Esophagus (tissue), 2 donors: Measurements from ENCODE around the gene ZNF790. TPM values are rescaled to one million over a fixed set of nuclear protein-coding genes. Genes with fewer than 3 reads are reported as not detected.
"Not testable (repeated sequence)": the region's sequence is repeated elsewhere in the genome, so short reads cannot be mapped to it uniquely, and the experiment has no call there.

ENCODE experiments used
- H3K27ac ChIP-seq, 2 donors: one replicate each; pipeline ENCODE4 v1.5.1; 2013; ENCODE audit warnings: low read depth in 2 of 2, mild to moderate bottlenecking in 2 of 2, inconsistent platforms in 1 of 2, low read length in 1 of 2, moderate library complexity in 1 of 2
- H3K27me3 ChIP-seq, 2 donors: one replicate each; pipeline ENCODE4 v1.6.1; 2013; ENCODE audit warnings: low read length in 2 of 2, control low read depth in 1 of 2, mild to moderate bottlenecking in 1 of 2; ENCODE audit not compliant: insufficient read depth in 2 of 2, control insufficient read depth in 1 of 2
- H3K36me3 ChIP-seq, 2 donors: one replicate each; pipeline ENCODE4 v1.6.1; 2013; ENCODE audit warnings: low read length in 1 of 2; ENCODE audit not compliant: control insufficient read depth in 2 of 2, insufficient read depth in 2 of 2
- H3K4me1 ChIP-seq, 2 donors: one replicate each; pipeline ENCODE4 v1.6.1; 2013; ENCODE audit warnings: low read length in 1 of 2; ENCODE audit not compliant: control insufficient read depth in 2 of 2, insufficient read depth in 2 of 2
- H3K4me3 ChIP-seq, 2 donors: one replicate each; pipeline ENCODE4 v1.5.1; 2013; ENCODE audit warnings: low read length in 2 of 2, mild to moderate bottlenecking in 2 of 2, low read depth in 1 of 2, moderate library complexity in 1 of 2
- H3K9me3 ChIP-seq, 2 donors: one replicate each; pipeline ENCODE4 v1.6.1; 2013; ENCODE audit warnings: mild to moderate bottlenecking in 2 of 2, low read depth in 1 of 2, low read length in 1 of 2, moderate library complexity in 1 of 2; ENCODE audit not compliant: control insufficient read depth in 2 of 2, insufficient read depth in 1 of 2
- whole genome bisulfite sequencing, 2 donors: extraction: QIAGEN DNeasy Blood & Tissue Kit; methylation state at CpG; one replicate each; pipeline ENCODE4 v1.1.7; 2013; 5-methylcytosine and 5-hydroxymethylcytosine counted together
- polyA plus RNA-seq, 2 donors: library from polyadenylated mRNA; stranded (reverse); fragments of 200-250 nt; gene quantifications; one replicate each; pipeline ENCODE4 v1.2.3, GENCODE V29; 2013
- donor health status: healthy with polysubstance abuse.
- donor health status: Bipolar disorder and iron deficiency.

ZNF790 gene
- polyA plus RNA-seq, 2 donors: 2.9 to 3.3 TPM

DNA sequence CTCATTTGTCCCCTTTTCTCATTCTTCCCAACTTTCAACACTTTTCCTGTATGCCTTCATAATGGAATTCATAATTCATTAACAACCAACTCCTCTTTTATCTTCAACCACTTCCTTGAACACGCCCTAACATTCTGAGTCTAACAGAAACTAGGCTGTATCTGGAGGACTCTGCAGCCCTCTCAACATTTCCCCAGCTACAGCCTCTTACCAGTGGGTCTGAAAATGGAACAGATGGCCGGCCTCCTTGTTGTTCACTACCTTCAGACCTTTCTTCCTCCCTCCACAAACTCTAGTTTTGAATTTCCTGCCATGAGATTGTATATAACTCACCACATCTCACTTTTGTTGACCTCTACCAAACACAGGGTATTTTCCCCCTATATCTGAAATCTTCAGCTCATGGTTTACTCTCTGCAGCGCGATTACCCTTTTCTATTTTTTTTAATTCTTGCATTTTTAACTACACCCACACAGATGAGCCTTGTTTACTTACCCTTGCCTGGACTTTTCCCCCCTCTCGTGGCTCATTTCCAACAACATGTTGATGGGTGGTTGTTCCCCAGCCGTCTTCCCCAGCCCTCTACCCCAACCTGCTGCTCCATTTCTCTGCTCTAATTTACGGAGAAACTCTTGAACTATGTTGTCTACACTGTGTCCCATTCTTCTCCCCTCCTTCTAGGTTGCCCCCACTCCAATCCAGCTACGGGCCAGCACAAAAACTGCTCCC is 846 bp downstream of the ZNF790 start:
- no peaks in the 10 kb centered on the region for H3K27me3 ChIP-seq
- H3K36me3 ChIP-seq: peaks cover 0 to 2% of the 10 kb centered on the region in 2 donors
- peak overlapping the region; percentile 97 for H3K27ac ChIP-seq
- H3K4me1 ChIP-seq: peaks cover 0 to 3% of the 10 kb centered on the region in 2 donors
- peaks cover 1 to 5% of the 10 kb centered on the region in 2 donors for H3K9me3 ChIP-seq
- peak overlapping the region; percentile 61 to 86 for H3K4me3 ChIP-seq
- 19 to 25% methylated on average over 8 of the region's 8 CpGs for WGBS, 2 donors

DNA sequence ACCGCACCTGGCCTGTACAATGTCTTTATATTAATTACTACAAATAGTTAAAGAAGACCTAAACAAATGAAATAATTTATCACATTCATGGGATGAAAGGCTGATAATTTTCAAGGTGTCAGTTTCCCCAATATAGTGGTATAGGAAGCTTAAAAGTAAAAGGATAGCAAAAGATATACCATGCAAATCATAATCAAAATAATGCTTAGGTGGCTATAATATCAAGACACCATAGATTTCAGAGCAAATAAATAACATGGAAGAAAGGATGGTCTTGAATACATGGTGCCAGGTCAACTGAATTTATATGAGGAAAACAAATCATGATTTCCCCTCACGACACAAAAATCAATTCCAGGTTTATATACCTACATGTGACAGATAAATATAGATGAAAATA is 4.8 kb downstream of the ZNF790 start:
- no peaks in the 10 kb centered on the region for H3K27me3 ChIP-seq
- no peaks in the 10 kb centered on the region for H3K4me1 ChIP-seq
- 98 to 100% methylated on average over 2 of the region's 2 CpGs for WGBS, 2 donors
- H3K27ac ChIP-seq: no peak overlapping the region
- peaks cover 0 to 3% of the 10 kb centered on the region in 2 donors for H3K36me3 ChIP-seq
- H3K9me3 ChIP-seq: peaks cover 4 to 11% of the 10 kb centered on the region in 2 donors
- H3K4me3 ChIP-seq: no peak overlapping the region

DNA sequence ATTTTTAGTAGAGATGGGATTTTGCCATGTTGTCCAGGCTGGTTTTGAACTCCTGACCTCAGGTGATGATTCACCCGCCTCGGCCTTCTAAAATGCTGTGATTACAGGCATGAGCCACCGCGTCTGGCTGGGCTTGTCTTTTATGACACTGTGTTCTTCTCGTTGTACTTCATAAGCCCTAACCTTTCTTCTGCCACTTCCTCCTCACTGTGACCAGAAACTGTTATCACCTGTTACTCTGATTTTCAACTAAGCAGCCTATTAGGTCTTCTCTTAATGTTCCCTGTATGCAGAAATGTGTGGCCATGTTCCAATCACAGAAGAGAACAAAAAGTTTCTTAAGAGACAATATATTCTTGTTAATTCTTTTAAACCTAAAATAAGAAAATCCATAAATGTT is 16.4 kb downstream of the ZNF790 start:
- H3K27me3 ChIP-seq: no peaks in the 10 kb centered on the region
- H3K36me3 ChIP-seq: peaks cover 13 to 21% of the 10 kb centered on the region in 2 donors
- H3K4me1 ChIP-seq: no peaks in the 10 kb centered on the region
- H3K27ac ChIP-seq: no peak overlapping the region
- no peak overlapping the region for H3K4me3 ChIP-seq
- 97 to 99% methylated on average over 5 of the region's 5 CpGs for WGBS, 2 donors
- peaks cover 11 to 29% of the 10 kb centered on the region in 2 donors for H3K9me3 ChIP-seq

DNA sequence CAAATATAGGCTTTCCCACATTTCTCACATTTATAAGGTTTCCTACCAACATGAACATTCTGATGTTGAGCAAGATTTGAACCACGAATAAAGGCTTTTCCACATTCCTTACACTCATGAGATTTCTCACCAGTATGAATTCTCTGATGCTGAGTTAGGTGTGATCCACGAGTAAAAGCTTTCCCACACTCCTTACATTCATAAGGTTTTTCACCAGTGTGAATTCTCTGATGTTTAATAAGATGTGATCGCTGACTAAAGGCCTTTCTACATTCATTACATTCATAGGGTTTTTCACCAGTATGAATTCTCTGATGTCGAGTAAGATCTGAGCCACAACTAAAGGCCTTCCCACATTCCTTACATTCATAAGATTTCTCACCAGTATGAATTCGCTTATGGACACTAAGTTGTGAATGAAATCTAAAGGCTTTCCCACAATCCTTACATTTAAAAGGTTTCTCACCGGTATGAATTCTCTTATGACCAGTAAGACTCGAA is 19.0 kb downstream of the ZNF790 start:
- H3K9me3 ChIP-seq: peaks cover 16 to 34% of the 10 kb centered on the region in 2 donors

DNA sequence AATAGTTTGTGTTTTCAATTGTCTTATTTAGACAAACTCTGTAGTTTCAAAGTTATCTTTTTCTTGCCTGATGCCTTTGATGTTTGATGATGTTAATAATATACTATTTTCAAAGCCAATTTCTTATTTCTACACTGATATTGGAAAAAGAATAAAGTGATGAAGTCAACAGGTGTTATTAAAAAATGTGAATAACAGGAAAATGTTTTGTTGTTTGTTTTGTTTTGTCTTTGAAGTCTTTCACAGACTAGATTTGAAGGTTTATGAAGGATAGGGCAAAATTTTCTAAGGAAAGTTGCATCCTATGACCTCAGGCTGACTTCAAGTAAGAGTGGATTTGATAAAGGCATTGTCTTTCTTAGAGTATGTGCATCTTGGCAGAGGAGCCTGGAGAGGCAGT is 31.2 kb downstream of the ZNF790 start:
- no peaks in the 10 kb centered on the region for H3K4me1 ChIP-seq
- no peaks in the 10 kb centered on the region for H3K36me3 ChIP-seq
- H3K27ac ChIP-seq: no peak overlapping the region
- no peaks in the 10 kb centered on the region for H3K27me3 ChIP-seq
- H3K9me3 ChIP-seq: peaks cover 3 to 18% of the 10 kb centered on the region in 2 donors
- H3K4me3 ChIP-seq: no peak overlapping the region

More for the DNA sequence above, 19.0 kb downstream of the ZNF790 start:
- WGBS, 2 donors: 96 to 98% methylated on average over 7 of the region's 7 CpGs
- no peak overlapping the region for H3K4me3 ChIP-seq
- H3K27me3 ChIP-seq: no peaks in the 10 kb centered on the region
- peaks cover 10 to 15% of the 10 kb centered on the region in 2 donors for H3K36me3 ChIP-seq
- no peak overlapping the region for H3K27ac ChIP-seq
- H3K4me1 ChIP-seq: no peaks in the 10 kb centered on the region

DNA sequence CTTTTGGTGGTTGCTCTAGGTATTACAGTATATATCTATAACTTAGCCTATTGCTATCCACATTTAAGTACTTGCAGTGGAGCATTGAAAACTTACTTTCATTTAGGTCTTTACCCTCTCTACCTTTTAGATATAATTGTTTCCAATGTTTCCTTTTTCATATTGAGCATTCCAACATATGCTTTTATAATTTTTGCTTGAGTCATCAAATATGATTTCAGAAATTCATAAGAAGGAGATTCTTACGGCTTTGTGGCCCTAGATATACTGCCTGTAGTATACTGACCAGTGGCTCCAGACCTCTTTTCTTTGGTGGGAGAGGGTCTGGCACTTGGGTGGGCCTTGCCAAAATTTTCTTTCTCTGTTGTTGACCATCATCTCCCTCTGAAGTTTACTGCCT is 32.8 kb downstream of the ZNF790 start:
- Histone ChIP-seq H3K4me3 (no peak overlapping the region), H3K9me3 (peaks cover 3 to 18% of the 10 kb centered on the region in 2 donors), H3K36me3 (no peaks in the 10 kb centered on the region), H3K27me3 (no peaks in the 10 kb centered on the region), H3K27ac (no peak overlapping the region), H3K4me1 (no peaks in the 10 kb centered on the region)
- 99 to 100% methylated on average over 1 of the region's 1 CpG for WGBS, 2 donors

DNA sequence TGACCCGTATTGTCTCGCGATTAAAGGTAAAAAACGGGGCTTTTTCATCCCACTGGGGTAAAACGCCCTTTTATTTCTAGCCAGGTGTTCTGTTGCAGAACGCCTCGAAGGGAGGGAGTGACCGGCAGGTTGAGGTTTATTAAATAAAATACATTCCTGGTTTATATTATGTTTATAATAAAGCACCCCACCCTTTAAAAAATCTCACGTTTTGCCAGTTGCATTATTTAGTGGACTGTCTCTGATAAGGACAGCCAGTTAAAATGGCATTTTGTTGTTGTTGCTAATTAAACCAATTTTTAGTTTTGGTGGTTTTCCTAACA is 40.4 kb downstream of the ZNF790 start:
- Histone ChIP-seq H3K9me3 (peaks cover 4 to 9% of the 10 kb centered on the region in 2 donors), H3K27ac (peak overlapping the region; percentile 72 to 84), H3K36me3 (peaks cover 3 to 4% of the 10 kb centered on the region in 2 donors), H3K4me3 (peak overlapping the region; percentile 68 to 81), H3K27me3 (no peaks in the 10 kb centered on the region), H3K4me1 (no peaks in the 10 kb centered on the region)
- 1 to 2% methylated on average over 9 of the region's 9 CpGs for WGBS, 2 donors

DNA sequence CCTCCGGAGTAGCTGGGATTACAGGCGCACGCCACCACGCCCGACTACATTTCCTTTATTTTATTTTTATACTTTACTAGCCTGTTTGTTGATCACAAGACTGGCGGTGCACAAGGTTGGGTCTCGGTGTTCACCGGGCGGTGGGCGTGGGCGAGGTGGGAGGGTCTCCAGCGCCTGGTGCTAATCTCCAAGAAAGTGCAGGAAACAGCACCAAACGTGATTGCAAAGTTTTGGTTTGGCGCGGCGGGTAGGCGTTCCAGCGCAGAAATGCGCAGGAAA is 41.5 kb downstream of the ZNF790 start:
- 11 to 23% methylated on average over 19 of the region's 19 CpGs for WGBS, 2 donors
- Histone ChIP-seq H3K4me3 (peak overlapping the region; percentile 68 to 81), H3K9me3 (peaks cover 8 to 9% of the 10 kb centered on the region in 2 donors)

DNA sequence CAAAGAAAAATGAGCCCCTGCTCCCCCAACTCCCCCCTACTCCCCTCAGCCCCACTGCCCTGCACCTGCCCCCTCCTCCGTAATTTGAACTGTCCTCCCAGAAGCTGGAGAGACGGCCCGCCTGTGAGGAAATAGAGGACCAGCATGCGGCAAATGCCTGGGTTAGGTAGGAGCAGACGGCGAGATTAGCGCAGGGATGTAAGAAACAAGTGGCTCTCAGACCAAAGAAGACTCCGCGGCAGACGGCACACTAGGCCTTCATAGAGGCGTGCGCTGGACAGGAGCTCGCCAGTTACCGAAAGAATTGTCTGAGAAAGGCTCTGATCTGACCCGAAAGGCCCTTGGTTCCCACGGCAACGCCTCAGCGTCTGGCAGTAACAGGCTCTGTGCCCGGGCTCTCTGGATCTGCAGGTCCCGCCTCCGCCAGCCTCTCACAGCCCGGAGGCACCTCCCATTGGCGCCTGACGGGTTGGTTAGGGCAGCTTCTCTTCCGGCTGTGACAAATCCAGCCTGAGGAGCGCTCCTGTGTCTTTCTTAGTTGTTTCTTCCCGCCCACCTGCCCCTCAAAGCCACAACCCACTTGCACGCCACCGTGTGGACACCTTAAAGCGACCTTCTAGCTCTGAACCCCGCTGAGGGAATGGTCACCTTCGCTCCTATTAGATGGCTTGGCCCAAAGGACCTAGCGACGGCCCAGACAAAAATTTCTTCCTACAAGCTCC is 46.6 kb downstream of the ZNF790 start:
- 11 to 14% methylated on average over 29 to 33 of the region's 34 CpGs for WGBS, 2 donors
- peak overlapping the region in 1 of 2 donors; percentile 23 for H3K4me3 ChIP-seq
- peaks cover 5 to 11% of the 10 kb centered on the region in 2 donors for H3K9me3 ChIP-seq

More for the DNA sequence above, 41.5 kb downstream of the ZNF790 start:
- Histone ChIP-seq H3K4me1 (no peaks in the 10 kb centered on the region), H3K27ac (peak overlapping the region; percentile 19 to 82), H3K36me3 (peaks cover 3 to 4% of the 10 kb centered on the region in 2 donors), H3K27me3 (no peaks in the 10 kb centered on the region)

More for the DNA sequence above, 46.6 kb downstream of the ZNF790 start:
- not testable (repeated sequence) for H3K36me3 ChIP-seq, H3K27ac ChIP-seq, H3K27me3 ChIP-seq, H3K4me1 ChIP-seq
